Measurements from ENCODE around the gene HOXA7. TPM values are rescaled to one million over a fixed set of nuclear protein-coding genes. Genes with fewer than 3 reads are reported as not detected.

The HOXA7 gene
- total RNA-seq, 1 donor from 2014 or later: not detected

- Mint-ChIP-seq H3K27ac (peak overlapping the region; percentile 28), H3K4me1 (peaks cover 38% of the 10 kb centered on the region), H3K36me3 (ENCODE audit: low read depth) (no peaks in the 10 kb centered on the region), H3K9me3 (no peaks in the 10 kb centered on the region), H3K27me3 (peaks cover 76% of the 10 kb centered on the region), H3K4me3 (peak overlapping the region; percentile 37)
- no peak for DNase-seq
- intact Hi-C loops (cut with micrococcal nuclease): loop anchor here (1.0 to 2.0 kb wide), 2 partner anchors 7 to 91 kb away; partner anchors contain the start of gene HOXA9
- ChIA-PET CTCF (interaction anchor here (1.0 kb wide), 2 partner anchors 471 to 476 kb away, joined by 3 to 4 read pairs; no protein-coding TSS in a partner anchor), POLR2A (no interaction called here)
- TF ChIP-seq CTCF (IDR thresholded peaks at IDR 0.05): no peak
- ATAC-seq (ENCODE audit: low read depth): no peak
These were observed 1.4 kb upstream of the HOXA7 start for GRCh38 chr7:27157702-27158431.

DNA sequence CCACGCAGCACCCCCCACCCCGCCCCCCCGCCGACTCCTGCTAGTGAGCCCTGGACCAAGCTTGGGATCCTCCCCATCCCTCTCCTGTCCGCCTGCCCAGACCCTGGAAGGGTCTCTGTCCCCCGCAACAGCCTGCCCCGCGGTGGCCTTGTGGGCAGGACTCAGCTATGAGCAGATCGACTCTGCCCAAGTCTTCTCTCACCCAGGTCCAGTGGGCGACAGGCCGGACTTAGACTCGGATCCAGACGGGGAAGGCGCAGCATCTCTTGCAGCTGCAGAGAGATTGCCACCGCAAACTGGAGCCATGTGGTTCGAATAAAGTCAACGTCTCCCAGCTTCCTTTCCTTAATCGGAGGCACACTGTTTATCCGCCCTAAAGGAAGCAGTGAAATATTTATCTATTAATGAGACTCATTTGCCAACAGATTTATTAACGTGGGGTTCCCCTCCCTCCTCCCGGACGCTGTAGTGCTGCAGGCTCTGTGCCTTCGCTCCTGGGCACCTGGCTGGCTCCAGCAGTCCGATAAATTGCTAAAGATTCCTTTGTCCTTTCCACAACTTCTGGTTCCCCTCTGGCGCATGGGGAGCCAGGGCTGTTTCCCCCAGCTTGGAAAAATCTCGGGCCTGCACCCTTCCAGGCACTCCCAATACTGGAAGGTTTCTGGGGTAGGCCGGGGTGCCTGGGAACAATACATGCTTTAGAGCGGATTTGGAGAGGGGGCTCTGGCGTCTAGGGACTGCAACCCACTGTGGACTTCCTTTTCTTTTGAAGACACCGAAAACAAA is 634 bp upstream of the HOXA7 start:
- Mint-ChIP-seq H3K36me3 (ENCODE audit: low read depth) (no peaks in the 10 kb centered on the region), H3K9me3 (no peaks in the 10 kb centered on the region), H3K27ac (peak overlapping the region; percentile 72), H3K27me3 (peaks cover 77% of the 10 kb centered on the region), H3K4me3 (peak overlapping the region; percentile 46), H3K4me1 (peaks cover 40% of the 10 kb centered on the region)
- ChIA-PET CTCF (interaction anchor here (1.0 kb wide), 2 partner anchors 470 to 475 kb away, joined by 3 to 4 read pairs; no protein-coding TSS in a partner anchor), POLR2A (interaction anchor here (0.8 kb wide), 1 partner anchor 44 kb away, joined by 3 read pairs; no protein-coding TSS in a partner anchor)
- DNase-seq (no peak), ATAC-seq (ENCODE audit: low read depth) (no peak)
- no peak for TF ChIP-seq CTCF (IDR thresholded peaks at IDR 0.05)
- intact Hi-C loops (cut with micrococcal nuclease): loop anchor here (1.0 to 2.0 kb wide), 2 partner anchors 8 to 92 kb away; partner anchors contain the start of gene HOXA9

- Mint-ChIP-seq H3K9me3 (no peaks in the 10 kb centered on the region), H3K27ac (peak overlapping the region; percentile 63), H3K4me3 (peak overlapping the region; percentile 46), H3K27me3 (peaks cover 82% of the 10 kb centered on the region), H3K4me1 (peaks cover 48% of the 10 kb centered on the region), H3K36me3 (ENCODE audit: low read depth) (no peaks in the 10 kb centered on the region)
- ChIA-PET POLR2A (no interaction called here), CTCF (no interaction called here)
- TF ChIP-seq CTCF (IDR thresholded peaks at IDR 0.05): no peak
- intact Hi-C loops (cut with micrococcal nuclease): loop anchor here (2.0 kb wide), 1 partner anchor 93 kb away; no protein-coding TSS in a partner anchor
- DNase-seq (no peak), ATAC-seq (ENCODE audit: low read depth) (no peak)
These were observed 513 bp downstream of the HOXA7 start for GRCh38 chr7:27155816-27156507.

- Mint-ChIP-seq H3K27me3 (peaks cover 83% of the 10 kb centered on the region), H3K27ac (peak overlapping the region; percentile 63), H3K9me3 (no peaks in the 10 kb centered on the region), H3K4me1 (peaks cover 53% of the 10 kb centered on the region), H3K36me3 (ENCODE audit: low read depth) (no peaks in the 10 kb centered on the region), H3K4me3 (peak overlapping the region; percentile 46)
- TF ChIP-seq CTCF (IDR thresholded peaks at IDR 0.05): no peak
- DNase-seq (no peak), ATAC-seq (ENCODE audit: low read depth) (no peak)
- intact Hi-C loops (cut with micrococcal nuclease): no loop called here
- ChIA-PET POLR2A (no interaction called here), CTCF (no interaction called here)
These were observed 1.3 kb downstream of the HOXA7 start for GRCh38 chr7:27154901-27155815.
